GM19328 (cell line): Measurements from ENCODE around the gene PRND.
"Not testable (repeated sequence)": the region's sequence is repeated elsewhere in the genome, so short reads cannot be mapped to it uniquely, and the experiment has no call there.

Experiments
- ATAC-seq: cut with Tn5 transposase; IDR thresholded peaks from one replicate; pipeline ENCODE4 v1.9.1; 2021; ENCODE audit warnings: mild to moderate bottlenecking, moderate library complexity; ENCODE audit not compliant: unreplicated experiment

Gene PRND

GRCh38 chr20:4721719-4722118 is at the start of gene PRND:
Gene PRND, plus strand, starts transcription at chr20:4721909. Its CDS starts 2,643 bp downstream, at chr20:4724552.
- no peak for ATAC-seq

GRCh38 chr20:4672948-4673347 is 48.8 kb upstream of the PRND start:
- ATAC-seq: no peak

- ATAC-seq: no peak
Measured at GRCh38 chr20:4673371-4674001, 48.2 kb upstream of the PRND start.

DNA sequence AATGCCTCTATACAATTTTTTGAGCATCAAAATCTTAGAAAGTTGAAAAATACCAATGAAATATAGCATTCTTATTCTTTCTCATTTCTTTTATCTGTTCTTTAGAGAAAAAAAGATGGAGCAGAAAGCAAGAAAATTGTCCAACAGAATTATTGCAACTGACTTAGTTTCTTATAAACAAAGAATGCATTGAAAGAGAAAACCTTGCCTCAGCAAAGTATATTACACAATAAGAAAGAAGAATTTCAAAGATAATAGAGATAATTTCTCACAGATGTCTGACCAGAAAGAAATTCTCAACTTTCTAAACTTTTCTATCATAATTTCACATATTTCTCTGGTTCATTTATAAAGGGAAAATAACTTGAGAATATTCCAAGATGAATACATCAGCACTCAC is 47.0 kb upstream of the PRND start:
- ATAC-seq: no peak

DNA sequence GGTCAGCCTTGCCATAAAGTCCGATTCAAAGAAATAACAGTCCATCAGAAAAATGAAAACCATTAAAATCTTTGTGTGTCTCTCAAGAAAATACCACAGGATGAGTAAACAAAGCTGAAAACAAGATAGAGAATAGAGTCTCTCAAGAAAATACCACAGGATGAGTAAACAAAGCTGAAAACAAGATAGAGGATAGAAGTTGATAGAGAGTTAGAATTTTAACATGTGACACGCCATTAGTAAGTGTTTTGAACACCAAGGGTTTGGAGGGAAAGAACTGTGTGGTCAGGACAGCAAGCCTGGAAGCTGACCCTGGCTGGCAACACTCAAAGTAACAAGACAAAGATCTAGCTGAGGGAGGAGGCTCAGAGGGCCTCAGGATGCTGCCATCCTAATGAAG is 43.9 kb upstream of the PRND start:
- no peak for ATAC-seq

DNA sequence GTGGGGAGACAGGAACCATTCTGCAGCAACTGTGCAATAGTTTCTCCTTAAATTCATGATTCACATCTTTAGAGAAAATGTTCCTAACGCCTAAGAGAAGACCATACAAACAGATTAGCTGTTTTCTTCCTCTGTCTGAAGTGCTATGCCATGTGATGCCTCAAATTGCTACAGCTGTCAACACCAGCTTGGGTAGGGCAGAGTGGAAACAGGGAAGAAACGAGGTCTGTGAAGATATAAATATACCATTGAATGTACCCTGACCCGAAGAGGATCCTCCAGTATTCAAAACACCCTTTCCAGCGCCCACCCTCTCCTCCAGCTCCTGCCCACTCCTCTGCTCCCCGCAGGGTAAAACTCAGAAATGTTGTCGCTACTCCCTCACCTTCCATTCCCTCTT is 40.3 kb upstream of the PRND start:
- ATAC-seq: no peak

GRCh38 chr20:4681991-4682401 is 39.7 kb upstream of the PRND start:
- no peak for ATAC-seq

DNA sequence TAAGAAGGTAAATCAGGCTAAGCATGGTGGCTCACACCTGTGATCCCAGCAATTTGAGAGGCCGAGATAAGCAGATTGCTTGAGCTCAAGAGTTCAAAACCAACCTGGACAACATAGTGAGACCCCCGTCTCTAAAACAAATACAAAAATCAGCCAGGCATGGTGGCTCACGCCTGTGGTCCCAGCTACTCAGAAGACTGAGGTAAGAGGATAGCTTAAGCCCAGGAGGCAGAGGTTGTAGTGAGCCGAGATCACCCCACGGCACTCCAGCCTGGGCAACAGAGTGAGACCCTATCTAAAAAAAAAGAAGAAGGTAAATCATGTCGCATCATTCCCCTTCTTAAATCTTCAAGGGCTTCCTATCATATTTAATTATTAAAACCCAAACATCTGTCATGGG is 39.0 kb upstream of the PRND start:
- ATAC-seq: no peak

DNA sequence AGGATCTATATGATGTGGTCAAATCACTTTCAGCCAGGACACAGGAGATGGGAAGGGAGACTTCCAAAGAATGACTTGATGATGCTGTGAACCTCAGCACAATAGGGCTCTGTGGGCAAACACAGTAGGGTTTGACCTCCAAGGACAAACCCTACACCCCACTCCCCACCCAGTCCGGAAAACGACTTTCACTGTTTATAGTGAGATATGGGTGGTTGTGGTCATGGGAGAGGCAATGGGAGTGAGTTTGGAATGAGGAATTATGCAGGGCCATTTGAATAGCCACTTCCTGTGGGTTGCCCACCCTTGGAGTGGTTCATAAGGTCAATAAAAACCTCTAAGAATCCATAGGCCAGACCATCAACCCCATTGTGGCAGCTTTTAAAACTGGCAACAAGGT is 38.4 kb upstream of the PRND start:
- no peak for ATAC-seq

GRCh38 chr20:4684837-4685413 is 36.8 kb upstream of the PRND start:
- ATAC-seq: no peak

GRCh38 chr20:4685923-4686221 is 35.8 kb upstream of the PRND start:
- ATAC-seq: no peak

DNA sequence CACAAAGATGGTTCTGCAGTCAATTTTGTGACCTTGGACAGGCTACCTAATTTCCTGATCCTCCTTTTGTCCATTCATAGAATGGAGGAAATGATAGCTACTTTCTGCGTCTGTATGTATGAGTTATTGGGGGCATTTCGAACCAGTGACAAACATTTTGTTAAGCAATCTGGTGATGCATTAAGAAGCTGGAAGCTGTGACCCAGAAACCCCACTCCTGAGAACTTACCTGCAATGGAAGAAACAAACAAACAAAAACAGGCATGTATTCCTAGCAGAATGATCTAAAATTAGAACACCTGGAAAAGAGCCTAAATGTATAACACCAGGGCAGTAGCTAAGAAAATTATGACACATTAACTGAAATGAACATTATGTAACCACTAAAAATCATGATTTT is 33.4 kb upstream of the PRND start:
- no peak for ATAC-seq

DNA sequence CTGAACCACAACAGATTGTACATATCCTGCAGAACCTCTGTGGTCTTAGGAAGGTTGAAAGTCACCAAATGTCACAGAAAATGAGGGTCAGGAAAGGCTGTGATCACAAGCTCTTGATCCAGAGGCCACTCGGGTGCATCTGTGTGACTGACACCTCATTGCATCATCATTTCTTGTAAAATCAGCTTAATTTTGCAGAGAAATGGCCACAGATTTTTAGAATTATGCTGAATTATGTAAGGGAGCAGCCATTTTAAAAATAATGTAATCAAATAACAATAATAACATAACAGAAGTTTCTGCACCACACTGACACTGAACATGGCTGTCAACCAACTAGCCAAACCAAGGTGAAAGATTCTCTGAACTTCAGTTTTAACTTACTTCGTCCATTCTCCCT is 32.5 kb upstream of the PRND start:
- ATAC-seq: no peak

DNA sequence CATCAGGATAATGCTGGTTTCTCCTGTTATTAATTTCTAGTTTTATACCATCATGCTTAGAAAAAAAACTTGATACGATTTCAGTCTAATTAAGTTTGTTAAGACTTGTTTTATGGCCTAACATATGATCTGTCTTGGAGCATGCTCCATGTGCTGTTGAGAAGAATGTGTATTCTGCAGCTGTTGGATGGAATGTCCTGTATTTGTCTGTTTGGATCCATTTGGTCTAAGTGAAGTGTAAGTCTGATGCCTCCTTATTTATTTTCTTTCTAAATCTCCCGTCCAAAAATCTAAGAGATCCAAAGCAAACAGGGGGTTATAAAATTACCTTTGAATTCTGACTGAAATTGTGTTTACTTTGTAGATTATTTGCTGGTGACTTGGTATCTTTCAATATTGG is 30.0 kb upstream of the PRND start:
- ATAC-seq: no peak

GRCh38 chr20:4694076-4694475 is 27.6 kb upstream of the PRND start:
- no peak for ATAC-seq

GRCh38 chr20:4697189-4697830 is 24.4 kb upstream of the PRND start:
- ATAC-seq: no peak

DNA sequence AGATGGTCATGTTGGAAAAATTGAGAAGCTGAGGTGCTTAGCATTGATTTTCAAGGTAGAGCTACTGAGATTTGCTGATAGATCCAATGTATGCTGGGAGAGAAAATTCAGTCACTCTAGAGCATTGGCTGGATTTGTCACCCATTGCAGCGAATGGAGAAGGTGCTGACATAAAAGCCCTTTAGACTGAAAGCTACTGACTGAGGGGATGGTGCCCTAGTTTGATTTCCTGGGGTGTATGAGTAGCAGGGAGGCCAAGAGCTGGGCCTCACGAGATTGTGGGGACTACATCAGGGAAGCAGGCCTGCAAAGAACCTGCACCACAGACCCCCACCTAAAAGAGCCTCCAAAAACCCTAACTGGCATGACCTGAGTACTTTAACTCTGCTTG is 23.9 kb upstream of the PRND start:
- no peak for ATAC-seq

DNA sequence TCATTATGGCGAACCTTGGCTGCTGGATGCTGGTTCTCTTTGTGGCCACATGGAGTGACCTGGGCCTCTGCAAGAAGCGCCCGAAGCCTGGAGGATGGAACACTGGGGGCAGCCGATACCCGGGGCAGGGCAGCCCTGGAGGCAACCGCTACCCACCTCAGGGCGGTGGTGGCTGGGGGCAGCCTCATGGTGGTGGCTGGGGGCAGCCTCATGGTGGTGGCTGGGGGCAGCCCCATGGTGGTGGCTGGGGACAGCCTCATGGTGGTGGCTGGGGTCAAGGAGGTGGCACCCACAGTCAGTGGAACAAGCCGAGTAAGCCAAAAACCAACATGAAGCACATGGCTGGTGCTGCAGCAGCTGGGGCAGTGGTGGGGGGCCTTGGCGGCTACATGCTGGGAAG is 22.5 kb upstream of the PRND start:
- no peak for ATAC-seq

DNA sequence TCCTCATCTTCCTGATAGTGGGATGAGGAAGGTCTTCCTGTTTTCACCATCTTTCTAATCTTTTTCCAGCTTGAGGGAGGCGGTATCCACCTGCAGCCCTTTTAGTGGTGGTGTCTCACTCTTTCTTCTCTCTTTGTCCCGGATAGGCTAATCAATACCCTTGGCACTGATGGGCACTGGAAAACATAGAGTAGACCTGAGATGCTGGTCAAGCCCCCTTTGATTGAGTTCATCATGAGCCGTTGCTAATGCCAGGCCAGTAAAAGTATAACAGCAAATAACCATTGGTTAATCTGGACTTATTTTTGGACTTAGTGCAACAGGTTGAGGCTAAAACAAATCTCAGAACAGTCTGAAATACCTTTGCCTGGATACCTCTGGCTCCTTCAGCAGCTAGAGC is 21.8 kb upstream of the PRND start:
- no peak for ATAC-seq

- no peak for ATAC-seq
Measured at GRCh38 chr20:4702562-4703280, 19.0 kb upstream of the PRND start.

DNA sequence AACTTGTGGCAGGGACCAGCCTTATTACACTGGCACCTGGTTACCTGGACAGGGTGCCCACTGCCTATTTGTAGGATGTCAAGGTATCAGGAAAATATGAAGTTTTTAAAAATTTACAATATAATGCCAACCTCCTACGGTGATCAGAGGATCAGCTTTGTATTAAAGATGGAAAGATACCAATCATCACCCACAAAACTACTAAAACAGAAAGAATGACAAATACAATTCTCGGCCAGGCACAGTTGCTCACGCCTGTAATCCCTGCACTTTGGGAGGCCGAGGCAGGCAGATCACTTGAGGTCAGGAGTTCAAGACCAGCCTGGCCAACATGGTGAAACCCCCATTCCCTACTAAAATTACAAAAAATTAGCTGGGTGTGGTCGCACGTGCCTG is 18.4 kb upstream of the PRND start:
- no peak for ATAC-seq

GRCh38 chr20:4706941-4707340 is 14.8 kb upstream of the PRND start:
- not testable (repeated sequence) for ATAC-seq
